ENCODE data around the gene PFKFB3. TPM values are rescaled to one million over a fixed set of nuclear protein-coding genes. Genes with fewer than 3 reads are reported as not detected.

Gene PFKFB3
- total and polyA plus RNA-seq, 12 donors, result 8.4 to 72.4 (median 29.5) TPM

- peaks cover 0 to 11% of the 10 kb centered on the region in 2 donors for H3K4me1 ChIP-seq (replicated peaks in 1 of 2)
- no peak overlapping the region for H3K4me3 ChIP-seq
- no peaks in the 10 kb centered on the region for H3K9me3 ChIP-seq (replicated peaks in 1 of 3)
- H3K36me3 ChIP-seq (replicated peaks in 1 of 2), result peaks cover 0 to 35% of the 10 kb centered on the region in 2 donors
- H3K27ac ChIP-seq, result peak overlapping the region in 2 of 5 donors; percentile 14 to 65
- no peaks in the 10 kb centered on the region for H3K27me3 ChIP-seq
- intact Hi-C loops (cut with DNase I), result loop anchor here in 1 of 2 donors (10.0 kb wide), 1 partner anchor 97 kb away; no protein-coding TSS in a partner anchor
- peak in 1 of 7 donors; percentile 80 for DNase-seq
- 61 to 89% (median 69%) methylated on average over 7 to 30 of the region's 30 CpGs for WGBS, 4 donors
- TF ChIP-seq POLR2A (IDR thresholded peaks at IDR 0.05) (no peak), CTCF (IDR thresholded peaks at IDR 0.05) (no peak)
Observed at GRCh38 chr10:6211671-6212635, 9.2 kb downstream of the PFKFB3 start.

GRCh38 chr10:6212806-6213205 lies 10.1 kb downstream of the PFKFB3 start:
- Histone ChIP-seq H3K9me3 (replicated peaks in 1 of 3) (no peaks in the 10 kb centered on the region), H3K4me3 (no peak overlapping the region), H3K27ac (no peak overlapping the region), H3K36me3 (replicated peaks in 1 of 2) (peaks cover 0 to 41% of the 10 kb centered on the region in 2 donors), H3K4me1 (replicated peaks in 1 of 2) (peaks cover 0 to 11% of the 10 kb centered on the region in 2 donors), H3K27me3 (no peaks in the 10 kb centered on the region)
- TF ChIP-seq CTCF (IDR thresholded peaks at IDR 0.05), result no peak
- no peak for TF ChIP-seq POLR2A (IDR thresholded peaks at IDR 0.05)
- DNase-seq, result no peak
- 55 to 97% (median 88%) methylated on average over 3 of the region's 3 CpGs for WGBS, 4 donors
- intact Hi-C loops (cut with DNase I), result loop anchor here in 1 of 2 donors (10.0 kb wide), 1 partner anchor 98 kb away; no protein-coding TSS in a partner anchor

- peaks cover 0 to 11% of the 10 kb centered on the region in 2 donors for H3K4me1 ChIP-seq (replicated peaks in 1 of 2)
- no peaks in the 10 kb centered on the region for H3K27me3 ChIP-seq
- H3K27ac ChIP-seq, result no peak overlapping the region
- no peak for DNase-seq
- no peak for TF ChIP-seq CTCF (IDR thresholded peaks at IDR 0.05)
- TF ChIP-seq POLR2A (IDR thresholded peaks at IDR 0.05), result no peak
- 88 to 93% (median 90%) methylated on average over 13 to 17 of the region's 17 CpGs for WGBS, 4 donors
- H3K9me3 ChIP-seq (replicated peaks in 1 of 3), result no peaks in the 10 kb centered on the region
- peaks cover 0 to 41% of the 10 kb centered on the region in 2 donors for H3K36me3 ChIP-seq (replicated peaks in 1 of 2)
- no peak overlapping the region for H3K4me3 ChIP-seq
- intact Hi-C loops (cut with DNase I), result loop anchor here in 1 of 2 donors (10.0 kb wide), 1 partner anchor 99 kb away; no protein-coding TSS in a partner anchor
Observed at GRCh38 chr10:6213257-6213905, 10.6 kb downstream of the PFKFB3 start.

GRCh38 chr10:6213908-6214307 lies 11.2 kb downstream of the PFKFB3 start:
- H3K4me1 ChIP-seq (replicated peaks in 1 of 2), result peaks cover 0 to 11% of the 10 kb centered on the region in 2 donors
- intact Hi-C loops (cut with DNase I), result loop anchor here in 1 of 2 donors (10.0 kb wide), 1 partner anchor 99 kb away; no protein-coding TSS in a partner anchor
- TF ChIP-seq POLR2A (IDR thresholded peaks at IDR 0.05) (no peak), CTCF (IDR thresholded peaks at IDR 0.05) (no peak)

More at GRCh38 chr10:6213908-6214307, 11.2 kb downstream of the PFKFB3 start:
- no peak overlapping the region for H3K4me3 ChIP-seq
- no peak for DNase-seq
- WGBS, 4 donors, result 91 to 98% (median 95%) methylated on average over 3 to 5 of the region's 5 CpGs
- H3K27ac ChIP-seq, result no peak overlapping the region
- H3K9me3 ChIP-seq (replicated peaks in 1 of 3), result no peaks in the 10 kb centered on the region
- no peaks in the 10 kb centered on the region for H3K27me3 ChIP-seq
- H3K36me3 ChIP-seq (replicated peaks in 1 of 2), result peaks cover 0 to 46% of the 10 kb centered on the region in 2 donors

Measured in adrenal gland (tissue), 12 donors.